ENCODE data around the gene CA6. TPM values are rescaled to one million over a fixed set of nuclear protein-coding genes. Genes with fewer than 3 reads are reported as not detected.

Gene CA6
- total and polyA plus RNA-seq, 2 of the 8 experiments (the other 6 are each of a cell fraction or from before 2014, with no cell fraction given) = not detected

- Histone ChIP-seq H2BK5ac (ENCODE audit: low read depth, low read length) (no peak overlapping the region), H3K23me2 (ENCODE audit: low read depth, low read length) (no peaks in the 10 kb centered on the region), H3K27me3 (replicated peaks in 1 of 4; ENCODE audit: control insufficient read depth in 3 of 4, extremely low read depth in 1 of 4, insufficient read depth in 3 of 4, low read length in 3 of 4) (no peaks in the 10 kb centered on the region), H3K23ac (ENCODE audit: insufficient read length) (no peak overlapping the region), H4K5ac (ENCODE audit: insufficient read length, low read depth, low read length) (no peak overlapping the region), H3K9ac (replicated peaks in 1 of 4; ENCODE audit: extremely low read depth in 1 of 4, low read depth in 3 of 4, low read length in 3 of 4) (no peak overlapping the region), H2BK12ac (ENCODE audit: low read depth, low read length) (no peak overlapping the region), H3K4ac (replicated peaks; ENCODE audit: insufficient read length, low read depth, low read length) (no peak overlapping the region), H3K79me1 (ENCODE audit: low read depth, low read length) (no peaks in the 10 kb centered on the region; the same call in 1 of the 2 replicates), H2BK20ac (ENCODE audit: low read length) (no peak overlapping the region), H2AK5ac (ENCODE audit: low read depth, low read length) (no peak overlapping the region), H3K9me3 (ENCODE audit: insufficient read depth in 2 of 2, low read depth in 1 of 2, low read length in 1 of 2) (no peaks in the 10 kb centered on the region), H2BK15ac (ENCODE audit: low read length) (no peak overlapping the region), H3K4me3 (ENCODE audit: extremely low read depth in 1 of 4, insufficient read depth in 2 of 4, low read depth in 3 of 4, low read length in 4 of 4) (no peak overlapping the region), H3K36me3 (ENCODE audit: control insufficient read depth in 2 of 4, insufficient read depth in 4 of 4, low read length in 3 of 4) (no peaks in the 10 kb centered on the region), H3K18ac (ENCODE audit: extremely low read depth, low read length) (no peak overlapping the region), H2AFZ (ENCODE audit: low read length) (no peak overlapping the region), H3K79me2 (ENCODE audit: control insufficient read depth in 1 of 2, insufficient read depth in 2 of 2, low read length in 2 of 2) (no peaks in the 10 kb centered on the region), H3K27ac (ENCODE audit: low read depth, low read length) (no peak overlapping the region), H3K4me1 (replicated peaks in 1 of 4; ENCODE audit: control insufficient read depth in 3 of 4, insufficient read depth in 4 of 4, low read length in 3 of 4) (no peaks in the 10 kb centered on the region), H2BK120ac (replicated peaks; ENCODE audit: low read depth, low read length) (no peak overlapping the region), H3K56ac (replicated peaks; ENCODE audit: insufficient read length, low read depth, low read length) (no peak overlapping the region), H3K4me2 (ENCODE audit: insufficient read depth in 1 of 2, low read depth in 2 of 2, low read length in 2 of 2) (no peak overlapping the region), H4K20me1 (replicated peaks in 1 of 2; ENCODE audit: control insufficient read depth in 1 of 2, insufficient read depth in 2 of 2, low read length in 2 of 2) (no peaks in the 10 kb centered on the region), H3K14ac (ENCODE audit: insufficient read length) (no peak overlapping the region), H4K91ac (replicated peaks; ENCODE audit: insufficient read length, low read length) (no peak overlapping the region), H4K8ac (ENCODE audit: extremely low read depth, insufficient read depth, low read length) (no peak overlapping the region)
- TF ChIP-seq CBX8 (IDR thresholded peaks at IDR 0.05; ENCODE audit: borderline replicate concordance, low read depth, low read length) (no peak), JUN (IDR thresholded peaks at IDR 0.05; ENCODE audit: low read depth, low read length) (no peak), YY1 (IDR thresholded peaks at IDR 0.05; ENCODE audit: low read depth, low read length) (no peak), BRCA1 (IDR thresholded peaks at IDR 0.05; ENCODE audit: low read depth, low read length) (no peak), BACH1 (IDR thresholded peaks at IDR 0.05; ENCODE audit: low read length) (no peak), TBP (IDR thresholded peaks at IDR 0.05; ENCODE audit: low read depth, low read length) (no peak)
- DNase-seq (ENCODE audit: low read depth in 1 of 2, low spot score in 2 of 2) (no peak), FAIRE-seq (no peak)
- CTCF ChIA-PET (ENCODE audit: partially characterized antibody) = interaction anchor here (0.6 to 2.0 kb wide), 6 partner anchors 9 to 102 kb away, joined by 3 to 8 read pairs (median 5); no protein-coding TSS in a partner anchor
- POLR2A ChIA-PET (ENCODE audit: partially characterized antibody) = no interaction called here
- WGBS, 2 experiments (ENCODE audit: extremely low coverage in 1 of 2, insufficient coverage in 1 of 2, insufficient read length in 1 of 2, insufficient replicate concordance in 2 of 2, low coverage in 1 of 2, low lambda C conversion rate in 2 of 2, missing lambda C conversion rate in 1 of 2) = 72% methylated on average over 4 of the region's 4 CpGs; no CpG with 5 or more reads in 1 of the 2 experiments
Measured at GRCh38 chr1:9019896-9020295, 74.2 kb downstream of the CA6 start.
